GM18526 (cell line): Measurements from ENCODE around the gene ZNF512B.

Experiments
- POLR2A ChIP-seq: IDR thresholded peaks from 3 replicates; pipeline ENCODE4 v1.6.1; 2011; ENCODE audit not compliant: insufficient read length; ENCODE audit errors: extremely low read depth

The ZNF512B gene

GRCh38 chr20:63979229-63979556 is 9.5 kb upstream of the ZNF512B start:
- TF ChIP-seq POLR2A, result no peak

DNA sequence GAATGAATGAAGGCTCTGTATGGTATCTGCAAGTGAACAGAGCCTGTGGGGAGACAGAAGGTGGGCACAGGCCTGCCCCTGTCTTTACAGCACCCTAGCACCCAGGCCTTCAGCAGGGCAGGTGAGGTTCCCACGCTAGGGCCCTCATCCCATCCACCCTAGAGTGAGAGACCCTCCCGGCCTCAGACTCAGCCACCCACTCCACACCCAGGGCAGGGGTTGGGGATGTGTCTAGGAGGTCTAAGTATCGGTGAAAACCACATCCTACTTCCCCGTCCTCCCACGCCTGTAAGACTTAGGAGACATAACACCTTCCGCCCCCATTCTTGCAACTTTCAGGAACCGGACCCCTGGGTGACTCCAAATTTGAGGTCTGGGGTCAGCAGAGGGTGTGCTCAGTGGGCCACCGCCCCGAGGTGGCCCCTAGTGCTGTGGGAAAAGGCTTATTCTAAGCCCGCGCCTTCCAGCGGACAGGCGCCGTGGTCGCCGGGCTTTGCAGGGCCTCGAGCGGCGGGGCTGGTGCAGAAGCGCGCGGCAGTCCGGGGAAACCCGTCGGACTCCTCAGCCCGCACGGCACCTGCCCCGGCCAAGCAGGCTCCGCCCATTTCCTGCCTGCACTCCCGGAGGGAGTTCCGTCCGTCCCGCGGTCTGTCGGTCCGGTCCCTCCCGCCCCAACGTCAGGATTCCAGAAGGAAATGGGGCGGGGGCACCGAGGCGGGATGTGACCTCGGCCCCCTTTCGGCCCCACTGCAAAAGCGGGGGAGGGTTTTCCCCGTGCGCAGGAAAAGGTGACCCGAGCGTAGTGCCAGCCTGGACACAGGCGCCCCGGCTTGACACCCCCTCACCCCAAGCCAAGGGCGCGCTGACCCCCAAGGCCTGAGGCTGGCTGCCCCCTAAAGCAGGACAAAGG is 8.8 kb upstream of the ZNF512B start:
- TF ChIP-seq POLR2A, result peak; percentile 65

GRCh38 chr20:63977739-63978276 is 8.1 kb upstream of the ZNF512B start:
- no peak for TF ChIP-seq POLR2A

DNA sequence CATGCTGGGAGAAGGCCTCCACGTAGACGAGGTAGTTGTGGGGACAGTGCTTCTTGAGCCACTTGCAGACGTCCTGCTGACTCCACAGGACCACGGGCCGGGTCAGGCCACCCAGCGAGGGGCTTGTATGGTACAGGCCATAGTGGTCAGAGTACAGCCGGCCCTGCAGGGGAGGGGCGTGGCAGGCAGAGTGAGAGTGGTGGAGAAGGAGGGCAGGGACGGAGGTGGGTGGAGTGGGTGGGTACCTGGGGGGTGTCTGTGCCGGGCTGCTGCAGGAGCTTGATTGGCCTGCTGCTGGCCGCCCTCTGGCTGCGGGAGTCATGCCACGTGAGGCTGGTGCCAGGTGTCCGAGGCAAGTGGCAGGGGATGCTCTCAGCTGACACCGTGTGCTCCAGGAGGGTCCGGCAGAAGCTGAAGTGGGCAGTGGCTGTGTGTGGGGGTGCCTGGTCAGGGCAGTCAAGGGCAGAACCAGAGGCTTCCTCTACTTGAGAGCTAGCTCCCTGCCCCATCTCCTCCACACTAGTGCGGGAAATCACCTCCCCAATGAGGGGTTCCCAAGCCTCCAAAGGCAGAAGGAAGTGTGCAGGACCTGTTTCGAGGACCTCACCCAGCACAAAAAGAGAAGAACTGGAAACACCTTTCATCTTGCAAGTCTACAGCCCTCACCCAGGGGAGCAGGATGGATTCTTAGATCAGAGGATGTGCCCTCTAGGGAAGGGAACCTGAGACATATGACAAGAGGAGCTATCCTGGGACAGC is 7.4 kb upstream of the ZNF512B start:
- TF ChIP-seq POLR2A, result no peak

DNA sequence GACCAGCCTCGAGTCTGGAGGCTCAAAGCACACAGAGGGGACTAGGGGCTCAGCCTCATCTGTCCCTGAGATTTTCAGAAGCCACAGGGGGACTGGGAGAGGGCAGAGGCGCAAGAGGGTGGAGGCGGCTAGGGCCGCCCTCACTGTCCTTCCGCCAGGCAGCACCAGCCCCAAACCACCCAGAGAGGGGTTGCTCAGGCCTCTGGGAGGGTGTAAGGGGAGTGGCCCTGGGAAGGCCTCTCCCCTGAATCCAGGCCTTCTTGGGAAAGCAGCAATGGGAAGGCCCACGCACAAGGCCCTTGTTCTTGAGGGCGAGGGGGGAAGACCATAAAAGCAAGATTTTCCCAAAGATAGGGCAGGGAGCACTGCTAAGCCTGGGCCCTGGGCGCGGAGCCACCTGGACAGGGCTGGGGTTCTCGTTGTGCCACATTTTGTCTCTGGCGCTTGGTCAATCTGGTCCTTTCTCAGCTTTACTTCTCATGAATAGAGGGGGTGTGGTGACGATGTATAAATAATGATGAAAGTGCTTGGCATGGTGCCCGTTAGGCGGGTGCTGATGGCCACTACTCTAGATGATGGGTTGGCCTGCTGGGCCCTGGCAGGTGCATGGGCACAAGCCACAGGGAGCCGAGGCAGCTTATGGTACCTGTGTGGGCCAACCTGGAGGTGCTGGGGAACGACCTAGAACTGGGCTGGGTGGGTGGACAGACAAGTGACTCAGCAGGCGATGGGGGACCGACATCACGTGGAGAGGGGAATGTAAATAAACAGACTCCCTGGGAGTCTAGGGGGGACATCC is 4.9 kb upstream of the ZNF512B start:
- no peak for TF ChIP-seq POLR2A

DNA sequence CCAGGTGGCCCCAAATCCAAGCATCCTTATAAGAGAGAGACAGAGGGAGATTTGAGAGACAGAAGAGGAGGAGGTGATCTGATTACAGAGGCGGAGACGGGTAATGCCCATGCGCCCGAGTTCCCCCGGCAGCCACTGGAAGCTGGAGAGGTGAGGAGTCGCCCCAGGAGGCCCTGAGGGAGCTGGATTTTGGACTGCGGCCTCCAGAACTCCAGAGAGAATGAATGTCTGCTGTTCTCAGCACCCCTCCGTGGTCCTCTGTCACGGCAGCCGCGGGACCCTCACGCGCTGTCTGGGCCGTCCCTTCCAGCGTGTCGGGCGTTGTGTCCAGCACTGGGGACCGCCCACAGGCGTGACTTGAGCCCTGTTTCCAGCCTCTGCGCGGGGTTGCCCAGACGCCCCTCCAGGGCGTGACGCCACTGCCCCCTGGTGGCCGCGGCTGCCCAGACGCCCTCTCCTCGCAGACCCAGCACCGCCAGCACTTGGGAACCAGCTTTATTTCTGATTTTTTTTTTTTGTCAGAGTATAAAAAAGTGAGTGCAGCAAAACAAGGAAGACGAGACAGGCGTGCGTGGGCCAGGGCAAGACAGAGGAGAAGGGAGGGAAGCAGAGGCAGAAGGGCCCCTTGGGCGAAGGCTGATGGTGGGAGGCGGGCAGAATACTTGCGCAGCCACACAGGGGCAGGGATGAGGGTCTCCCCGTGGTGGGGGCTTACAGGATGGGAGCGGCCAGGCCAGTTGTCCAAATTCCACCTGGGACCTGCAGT is 4.1 kb upstream of the ZNF512B start:
- TF ChIP-seq POLR2A, result no peak

GRCh38 chr20:63973160-63973479 is 3.4 kb upstream of the ZNF512B start:
- no peak for TF ChIP-seq POLR2A

- no peak for TF ChIP-seq POLR2A
These were observed 2.8 kb upstream of the ZNF512B start for GRCh38 chr20:63972312-63973159.

- TF ChIP-seq POLR2A, result no peak
These were observed 1.1 kb upstream of the ZNF512B start for GRCh38 chr20:63970714-63971431.

DNA sequence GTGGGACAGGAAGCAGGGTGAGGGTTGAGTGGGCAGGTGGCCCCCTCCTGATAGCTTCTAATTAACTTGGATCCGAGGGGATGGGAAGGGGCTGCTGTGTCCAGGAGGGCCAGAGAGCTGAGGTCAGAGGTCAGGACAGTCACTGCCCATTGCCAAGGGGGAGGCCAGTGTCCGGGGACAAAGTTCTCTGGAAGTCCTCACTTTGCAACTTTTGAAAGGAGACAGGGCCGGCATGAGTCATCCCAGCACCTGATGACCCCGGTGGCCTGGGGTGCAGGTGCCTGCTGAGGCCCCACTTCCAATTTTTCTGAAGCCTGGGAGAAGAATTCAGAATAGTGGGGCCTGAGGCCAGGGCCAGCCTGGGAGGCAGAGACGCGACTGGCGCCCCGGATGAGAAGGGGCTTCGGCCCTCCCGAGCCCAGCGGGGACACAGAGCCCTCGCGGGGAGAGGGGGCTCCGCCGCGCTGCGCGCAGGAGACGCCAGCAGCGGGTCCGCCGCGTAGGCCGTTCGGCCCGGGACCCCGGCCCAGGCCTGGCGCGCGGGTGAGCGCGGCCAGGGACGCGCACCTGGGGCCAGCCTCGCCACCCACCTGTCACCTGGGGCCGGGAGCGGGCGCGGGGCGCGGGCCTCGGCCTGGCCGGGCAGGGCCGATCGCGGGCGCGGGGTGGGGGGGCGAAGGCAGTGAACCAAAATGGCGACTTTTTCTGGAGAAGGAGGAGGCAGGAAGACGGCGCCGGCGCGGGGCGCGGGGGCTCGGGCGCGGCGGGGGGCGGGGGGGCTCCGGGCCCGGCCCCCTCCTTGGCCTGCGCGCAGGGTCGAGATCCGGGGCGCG is 586 bp downstream of the ZNF512B start:
- no peak for TF ChIP-seq POLR2A

- TF ChIP-seq POLR2A, result no peak
These were observed 1.4 kb downstream of the ZNF512B start for GRCh38 chr20:63968136-63968927.
